ENCODE data around the gene NDUFA8.

NDUFA8 gene

DNA sequence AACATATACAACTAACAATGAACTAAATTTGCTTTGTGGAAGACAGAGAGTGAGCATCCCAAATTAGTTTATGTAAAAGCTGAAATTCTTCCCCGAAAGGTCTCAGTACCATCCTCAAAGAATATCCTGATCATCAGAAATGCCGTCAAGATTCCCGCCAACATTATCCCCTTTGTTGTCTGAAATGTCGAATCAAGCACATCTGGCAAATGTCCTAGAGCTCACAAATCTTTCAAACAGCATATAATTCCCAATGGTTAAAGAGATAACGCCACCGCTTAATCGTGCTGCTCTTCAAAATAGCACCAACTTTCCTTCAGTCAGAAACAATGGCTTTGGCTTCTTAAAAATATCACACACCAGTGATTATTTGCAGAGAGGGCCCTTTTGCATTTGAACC lies 23.9 kb upstream of the NDUFA8 start:
- DNase-seq: no peak

DNA sequence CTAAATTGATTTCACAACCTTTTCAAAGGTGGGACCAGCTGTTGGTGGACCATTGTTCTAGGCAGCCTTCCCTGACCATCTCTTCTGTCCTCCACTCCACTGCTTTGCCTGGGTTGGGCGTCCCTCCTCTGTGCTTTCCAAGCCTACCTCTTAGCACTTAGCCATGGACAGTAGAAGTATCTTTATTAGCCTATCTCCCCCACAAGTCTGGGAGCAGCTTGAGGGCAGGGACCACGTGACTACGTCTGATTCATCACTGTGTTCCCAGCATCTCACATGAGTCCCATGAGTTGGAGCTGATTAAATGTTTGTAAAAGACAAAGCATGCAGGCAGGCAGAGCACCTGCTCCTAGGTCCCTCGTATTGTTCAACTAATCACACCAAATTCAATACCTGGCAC lies 21.1 kb upstream of the NDUFA8 start:
- no peak for DNase-seq

DNA sequence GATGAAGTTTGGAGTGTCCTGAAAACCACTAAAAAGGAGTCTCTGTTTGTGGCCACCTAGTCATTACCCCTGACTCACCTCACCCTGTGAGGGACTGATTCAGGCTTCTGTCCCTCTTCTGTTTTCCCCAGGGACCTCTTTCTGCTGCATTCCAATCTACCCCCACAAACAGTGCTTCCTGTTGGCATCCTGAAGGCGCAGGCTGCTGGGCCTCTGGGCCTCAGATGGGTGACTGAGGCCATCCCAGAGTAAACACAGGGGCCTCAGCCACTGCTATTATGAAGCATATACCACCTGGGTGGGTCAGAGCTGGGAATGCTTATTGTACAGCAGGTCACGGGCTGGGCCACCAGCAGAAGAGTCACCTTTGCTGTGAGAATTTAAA lies 20.1 kb upstream of the NDUFA8 start:
- no peak for DNase-seq

DNA sequence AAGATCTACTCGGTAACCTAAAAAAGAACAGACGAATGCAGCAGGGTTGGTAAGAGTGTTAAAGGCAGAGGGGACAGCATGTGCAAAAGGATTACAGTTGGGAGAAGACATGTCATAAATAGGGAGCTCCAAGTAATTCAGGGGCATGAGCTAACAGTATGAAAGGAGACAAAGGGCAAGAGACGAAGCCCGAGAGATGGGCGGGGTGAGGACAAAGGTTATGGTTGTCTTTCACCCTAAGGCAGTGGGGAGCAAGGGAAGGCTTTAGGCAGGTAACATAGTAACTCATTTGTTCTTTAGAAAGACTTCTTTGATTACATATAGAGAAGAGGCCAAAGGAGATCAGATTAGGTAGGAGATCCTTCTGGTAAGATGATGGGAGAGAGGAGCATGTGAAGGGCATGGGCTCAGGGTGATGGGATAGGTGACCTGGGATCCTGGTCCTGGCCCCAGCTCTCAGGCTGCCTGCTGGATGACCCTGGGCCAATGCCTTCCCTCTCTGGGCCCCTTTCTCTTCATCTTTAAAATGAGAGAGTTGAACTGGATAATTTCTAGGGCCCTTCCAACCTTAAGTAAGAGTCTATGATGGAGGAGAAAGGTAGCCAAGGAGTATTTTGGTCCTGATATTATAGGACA lies 19.6 kb upstream of the NDUFA8 start:
- no peak for DNase-seq

DNA sequence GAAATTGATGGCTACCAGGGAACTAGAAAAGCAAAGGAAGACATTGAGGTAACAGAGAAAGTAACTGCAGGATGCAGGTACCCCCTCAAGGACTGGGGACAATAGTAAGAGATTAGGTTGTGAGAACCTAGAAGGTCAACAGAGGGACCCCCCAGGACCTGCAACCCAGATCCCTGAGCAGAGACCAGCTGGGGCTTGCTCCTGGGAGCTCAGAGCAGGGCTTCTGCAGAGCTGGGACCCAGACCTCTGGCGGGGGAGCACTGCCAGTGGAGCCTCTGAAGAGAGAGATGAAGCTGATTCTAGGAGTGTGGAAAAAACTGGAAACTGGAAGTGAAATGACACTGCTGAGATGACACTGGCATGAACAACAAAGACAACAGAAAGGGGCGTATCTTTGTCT lies 17.3 kb upstream of the NDUFA8 start:
- DNase-seq: no peak

DNA sequence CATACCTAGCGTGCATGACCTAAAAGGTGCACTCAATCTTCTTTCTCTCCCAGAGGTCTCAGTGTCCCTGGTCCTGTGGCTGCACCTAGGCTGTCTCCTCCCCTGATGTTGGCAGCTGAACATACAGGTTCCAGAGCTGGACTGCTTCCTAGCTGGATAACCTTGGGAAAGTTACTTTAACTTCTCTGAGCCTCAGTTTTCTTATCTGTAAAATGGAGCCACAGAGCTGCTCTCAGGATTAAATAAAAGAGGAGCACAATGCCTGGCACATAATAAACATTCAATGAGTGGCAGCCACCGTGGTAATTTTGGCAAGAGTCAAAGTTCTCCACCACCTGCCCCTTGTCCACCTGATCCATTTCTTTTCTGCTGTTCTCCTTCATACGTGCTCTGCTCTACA lies 14.1 kb upstream of the NDUFA8 start:
- DNase-seq: no peak

DNA sequence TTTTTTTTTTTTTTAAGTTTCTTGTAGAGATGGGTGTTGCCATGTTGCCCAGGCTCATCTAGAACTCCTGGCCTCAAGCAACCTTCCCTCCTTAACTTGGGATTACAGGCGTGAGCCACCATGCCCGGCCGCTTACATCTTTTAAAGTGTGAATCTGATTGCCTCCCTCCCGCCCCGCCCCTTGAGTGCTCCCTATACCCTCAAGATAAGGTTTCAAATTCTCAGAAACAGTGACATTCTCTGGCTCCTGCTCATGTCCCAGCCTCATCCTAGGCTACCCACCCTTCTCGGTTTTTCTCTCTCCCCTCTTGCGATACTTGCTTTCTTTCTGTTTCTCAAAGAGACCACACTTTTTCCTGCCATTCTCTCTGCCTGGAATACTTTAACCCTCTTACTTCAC lies 12.6 kb upstream of the NDUFA8 start:
- no peak for DNase-seq

DNA sequence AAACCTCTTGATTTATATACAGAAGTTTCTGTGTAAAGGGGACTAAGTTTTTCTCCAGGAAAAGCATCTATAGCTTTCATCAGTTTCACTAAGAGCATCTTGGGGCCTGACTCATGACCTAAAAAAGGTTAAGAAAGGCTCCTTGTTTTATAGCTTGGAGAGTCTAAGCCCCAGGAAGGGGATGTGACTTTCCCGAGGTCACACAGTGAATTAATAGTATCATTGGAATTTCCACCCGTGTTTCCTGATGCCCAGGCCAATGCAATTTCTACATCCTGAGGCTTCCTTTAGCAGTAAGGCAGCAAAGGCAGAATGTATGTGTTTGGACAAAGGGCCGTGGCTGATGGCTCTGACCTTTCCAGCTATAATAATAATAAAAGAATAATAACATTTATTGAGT lies 8.8 kb upstream of the NDUFA8 start:
- no peak for DNase-seq

DNA sequence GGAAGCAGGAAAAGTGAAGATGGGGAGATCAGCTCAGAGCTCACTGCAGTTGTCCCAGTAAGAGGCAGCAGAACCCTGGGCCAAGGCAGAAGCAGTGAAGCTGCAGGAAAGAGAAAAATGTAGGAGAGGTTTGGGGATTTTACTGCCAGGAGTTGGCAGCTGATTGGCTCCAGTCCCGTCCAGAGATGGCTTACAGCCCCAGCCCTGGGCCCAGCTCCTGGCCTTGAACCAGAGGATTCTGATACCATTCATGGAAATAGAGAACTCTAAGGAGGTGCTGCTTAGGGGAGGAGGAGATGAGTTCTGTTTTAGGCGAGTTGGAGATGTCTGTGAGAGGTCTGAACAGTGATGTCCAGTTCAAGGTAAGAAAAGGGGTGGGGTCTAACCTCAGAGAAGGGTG lies 4.7 kb upstream of the NDUFA8 start:
- DNase-seq: no peak

DNA sequence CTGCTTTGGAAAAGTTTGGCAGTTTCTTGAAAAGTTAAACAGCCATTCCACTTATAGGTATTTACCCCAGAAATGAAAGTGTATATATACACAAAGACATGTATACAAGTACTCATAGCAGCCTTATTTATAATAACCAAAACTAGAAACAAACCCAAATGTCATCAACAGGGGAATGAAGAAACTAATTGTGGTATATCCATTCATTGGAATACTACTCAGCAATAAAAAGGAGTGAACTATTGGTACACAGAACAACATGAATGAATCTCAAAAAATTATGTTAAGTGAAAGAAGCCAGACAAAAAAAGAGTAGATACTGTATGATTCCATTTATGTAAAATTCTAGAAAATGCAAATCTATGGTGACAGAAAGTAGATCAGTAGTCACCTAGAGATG lies 2.8 kb upstream of the NDUFA8 start:
- no peak for DNase-seq

DNA sequence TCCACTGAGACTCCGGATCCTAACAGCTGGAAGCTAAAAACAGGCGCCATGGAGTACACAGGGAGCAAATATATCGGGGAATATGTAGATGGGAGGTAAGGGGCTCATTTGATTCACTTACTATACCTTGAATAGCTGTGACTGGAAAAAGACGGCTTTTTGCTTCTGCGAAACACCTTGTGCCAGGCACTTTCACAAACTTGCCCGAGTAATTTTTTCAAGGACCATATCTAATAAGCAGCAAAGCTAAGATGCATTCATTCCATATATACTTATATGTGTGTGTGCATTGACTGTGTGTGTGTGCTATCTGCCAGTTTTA lies 307 bp upstream of the NDUFA8 start:
- no peak for DNase-seq

DNA sequence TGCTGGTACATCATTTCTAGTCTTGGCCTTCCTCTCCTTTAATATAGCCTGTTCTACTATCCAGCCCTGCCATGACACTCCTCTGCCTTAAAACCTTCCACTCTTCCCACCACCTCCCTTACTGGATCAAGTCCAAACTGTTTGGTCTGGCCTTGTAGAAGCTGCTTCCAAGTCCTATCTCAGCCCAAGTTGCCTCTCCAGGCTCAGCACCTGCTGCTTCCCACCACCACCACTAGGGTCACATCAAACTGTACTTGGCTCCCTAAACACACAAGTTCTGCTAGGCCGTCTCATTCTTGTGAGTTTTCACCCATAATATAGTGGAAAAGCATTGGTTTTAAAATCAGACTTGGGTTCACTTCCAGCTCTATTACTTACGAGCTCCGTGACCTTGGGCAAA lies 1.4 kb downstream of the NDUFA8 start:
- no peak for DNase-seq

DNA sequence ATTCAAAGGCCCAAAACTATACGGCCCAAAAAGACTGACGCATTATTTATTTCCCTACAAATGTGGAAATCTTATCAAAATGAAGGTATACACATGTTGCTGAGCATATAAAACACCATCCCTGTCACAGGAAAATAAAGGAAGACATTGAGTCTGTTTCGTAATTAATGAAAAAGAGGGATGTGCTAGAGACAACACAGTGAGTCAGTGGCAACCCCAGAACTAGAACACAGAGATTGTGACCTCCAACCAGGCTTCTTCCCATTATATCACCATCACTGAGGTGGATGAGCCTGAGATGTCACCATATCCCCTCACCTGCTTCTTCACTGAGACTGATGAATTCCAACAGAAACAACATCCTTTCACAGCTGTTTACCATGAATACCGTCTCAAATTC lies 3.8 kb downstream of the NDUFA8 start:
- DNase-seq: no peak

DNA sequence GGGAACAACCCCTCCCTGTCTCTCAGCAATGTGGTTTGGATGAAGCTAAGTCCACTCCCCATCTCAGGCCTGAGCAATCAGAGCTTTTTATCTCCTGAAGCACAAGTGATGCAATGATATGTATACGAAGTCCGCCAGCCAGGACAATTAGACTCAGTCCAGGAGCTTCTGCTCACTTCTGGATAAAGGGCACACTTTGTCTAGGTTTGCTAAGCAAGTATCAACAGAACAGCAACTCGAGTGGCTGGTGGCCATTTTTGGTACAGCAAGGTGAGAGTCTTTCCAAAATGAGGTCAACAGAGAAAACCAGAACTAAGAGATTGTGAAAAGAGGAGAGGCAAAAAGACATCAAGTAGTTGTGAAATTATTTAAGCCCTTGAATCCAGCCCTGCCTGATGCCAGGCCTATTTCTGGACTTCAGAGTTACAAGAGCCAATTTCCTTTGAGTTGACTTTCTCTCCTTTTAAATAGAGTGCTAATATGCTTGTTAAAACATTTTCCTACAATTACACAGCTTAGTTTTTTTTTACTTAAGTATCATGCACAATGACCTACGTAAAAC lies 8.2 kb downstream of the NDUFA8 start:
- no peak for DNase-seq

DNA sequence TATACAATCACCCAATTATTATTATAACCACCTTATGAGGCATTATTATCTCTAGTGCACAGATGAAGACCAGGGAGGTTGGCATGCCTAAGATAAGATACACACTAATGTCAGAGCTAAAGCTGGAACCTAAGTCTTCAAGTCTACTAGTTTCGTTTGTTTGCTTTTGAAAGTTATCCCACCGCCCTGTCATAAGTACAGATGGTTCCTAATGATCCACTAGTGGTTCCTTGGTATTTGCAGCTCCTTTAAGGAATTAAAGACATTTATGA lies 14.1 kb downstream of the NDUFA8 start:
- DNase-seq: no peak

DNA sequence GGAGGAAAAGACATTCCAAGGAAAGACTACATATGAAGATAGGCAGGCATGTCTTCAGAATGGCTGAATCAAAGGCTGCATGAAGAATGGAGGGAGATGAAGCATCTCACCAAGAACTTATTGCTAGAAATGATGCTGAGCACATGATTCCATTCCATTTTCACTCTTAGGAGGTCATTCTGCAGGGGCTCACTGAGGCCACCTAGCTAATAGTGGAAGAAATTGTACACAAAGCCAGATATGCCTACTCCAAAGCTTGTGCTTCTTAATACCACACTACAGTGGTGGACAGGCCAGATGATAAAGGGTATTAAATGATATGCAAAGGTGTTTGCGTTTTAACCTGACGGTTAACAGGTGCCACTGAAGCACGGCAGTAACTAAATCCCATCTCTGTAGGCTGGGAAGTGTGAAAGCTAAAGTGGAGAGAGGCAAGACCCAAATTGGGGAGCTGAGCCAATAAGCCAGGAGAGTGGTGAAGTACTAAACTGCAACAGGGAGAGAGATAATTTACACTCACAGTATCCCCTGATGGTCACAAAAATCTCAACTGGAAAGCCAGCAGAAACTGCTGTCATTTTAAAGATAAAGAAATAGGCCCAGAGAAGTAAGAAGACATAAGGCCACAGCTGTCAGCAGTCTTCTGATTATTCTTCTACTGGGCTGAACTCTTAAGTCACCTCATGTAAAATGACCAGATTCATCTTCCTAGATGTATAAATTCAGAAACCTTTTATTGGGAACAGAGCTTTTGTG lies 14.6 kb downstream of the NDUFA8 start:
- DNase-seq: no peak

DNA sequence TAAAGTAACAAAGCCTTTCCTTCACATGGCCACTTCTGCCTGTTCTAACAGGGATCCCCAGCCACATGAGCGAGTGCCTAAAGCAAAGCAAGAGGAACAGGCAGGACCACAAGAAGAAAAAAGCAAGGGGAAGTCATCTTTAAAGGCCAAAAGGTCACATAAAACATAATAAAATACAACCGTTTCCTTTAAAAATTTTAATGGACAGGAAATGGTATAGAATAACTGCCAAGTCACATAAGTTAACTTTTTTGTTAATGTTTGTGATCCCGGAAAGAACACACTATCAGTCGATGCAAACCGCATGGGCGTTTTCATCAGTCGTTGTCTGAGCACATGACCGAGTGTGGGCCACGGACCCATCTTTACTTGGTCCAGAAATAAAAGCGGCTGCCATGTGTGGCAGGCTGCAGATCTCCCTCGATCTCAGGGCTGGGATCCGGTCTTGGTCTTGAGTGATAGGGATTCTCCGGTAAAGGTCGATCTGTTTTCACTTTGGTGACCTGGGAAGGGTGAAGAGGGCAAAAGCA lies 15.6 kb downstream of the NDUFA8 start:
- no peak for DNase-seq

DNA sequence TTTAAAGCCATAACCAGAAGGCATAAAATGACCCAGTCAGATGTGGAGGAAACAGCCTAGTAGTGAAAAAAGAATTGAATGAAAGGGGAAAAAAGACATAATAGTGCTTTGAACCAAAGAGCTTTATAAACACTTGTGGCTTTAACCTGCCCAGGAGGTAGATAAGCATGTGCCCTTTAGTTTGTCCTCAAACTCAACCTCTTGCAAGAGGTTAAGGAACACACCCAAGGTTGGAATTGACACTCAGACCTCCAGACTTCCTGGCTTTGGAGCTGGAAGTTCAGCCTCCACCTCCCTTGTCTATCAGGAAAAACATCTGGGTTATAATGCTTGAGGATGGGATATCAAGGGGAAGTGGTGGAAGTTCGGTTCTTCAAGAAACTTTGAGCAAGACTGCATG lies 16.3 kb downstream of the NDUFA8 start:
- DNase-seq: no peak

DNA sequence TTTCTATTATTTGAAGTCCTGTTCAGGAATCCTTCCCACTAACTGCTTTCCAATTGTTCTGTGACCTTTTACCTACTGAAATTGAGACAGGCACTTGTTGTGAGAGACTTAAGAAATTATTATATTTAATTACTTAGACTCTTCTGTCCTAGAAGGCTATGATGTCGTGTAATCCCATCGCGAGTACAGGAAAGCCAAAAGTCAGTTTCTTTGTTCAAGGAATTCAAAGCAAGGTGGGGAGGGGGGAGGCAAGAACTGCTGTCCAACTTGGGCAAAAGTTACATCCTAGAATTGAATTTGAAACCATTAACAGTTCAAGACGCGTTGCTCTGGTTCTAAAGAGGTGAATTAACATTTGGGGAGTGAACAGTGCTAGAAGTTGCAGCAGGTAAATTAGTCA lies 17.9 kb downstream of the NDUFA8 start:
- DNase-seq: no peak

DNA sequence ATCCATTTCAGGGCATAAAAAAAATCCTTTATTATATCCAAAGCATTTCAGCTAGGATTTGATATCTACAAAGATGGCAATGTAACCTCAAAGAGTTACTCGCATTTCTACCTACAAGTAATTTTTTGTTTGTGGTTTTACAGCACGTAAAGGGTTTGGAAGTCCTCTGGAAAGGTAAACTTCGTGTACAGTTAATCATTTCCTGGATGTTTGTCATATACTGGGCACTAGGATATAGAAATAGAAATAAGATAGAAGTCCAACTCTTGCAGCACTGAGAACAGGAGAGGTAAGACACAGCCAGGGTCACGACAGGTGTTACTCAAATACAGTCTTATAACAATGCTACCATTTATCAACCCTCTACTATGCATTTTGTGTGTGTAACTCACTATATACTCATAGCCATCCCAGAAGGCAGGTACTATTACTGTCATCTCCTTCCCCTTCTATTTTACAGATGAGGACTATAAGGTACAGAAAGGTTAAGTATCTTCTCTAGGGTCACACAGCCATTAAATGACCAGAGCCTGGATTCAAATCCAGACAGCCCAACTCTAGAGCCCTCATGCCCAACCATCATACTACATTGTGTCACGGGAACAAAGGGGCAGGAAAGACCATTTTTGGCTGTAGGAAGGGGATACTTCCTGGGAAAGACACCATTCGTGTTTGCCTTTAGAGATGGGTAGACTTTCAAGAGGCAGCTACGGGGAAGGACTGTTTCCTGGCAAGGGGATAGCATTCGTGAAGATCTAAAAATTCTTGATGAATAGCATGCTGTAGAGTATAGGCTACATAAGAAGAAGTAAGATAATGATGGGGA lies 19.0 kb downstream of the NDUFA8 start:
- DNase-seq: no peak

DNA sequence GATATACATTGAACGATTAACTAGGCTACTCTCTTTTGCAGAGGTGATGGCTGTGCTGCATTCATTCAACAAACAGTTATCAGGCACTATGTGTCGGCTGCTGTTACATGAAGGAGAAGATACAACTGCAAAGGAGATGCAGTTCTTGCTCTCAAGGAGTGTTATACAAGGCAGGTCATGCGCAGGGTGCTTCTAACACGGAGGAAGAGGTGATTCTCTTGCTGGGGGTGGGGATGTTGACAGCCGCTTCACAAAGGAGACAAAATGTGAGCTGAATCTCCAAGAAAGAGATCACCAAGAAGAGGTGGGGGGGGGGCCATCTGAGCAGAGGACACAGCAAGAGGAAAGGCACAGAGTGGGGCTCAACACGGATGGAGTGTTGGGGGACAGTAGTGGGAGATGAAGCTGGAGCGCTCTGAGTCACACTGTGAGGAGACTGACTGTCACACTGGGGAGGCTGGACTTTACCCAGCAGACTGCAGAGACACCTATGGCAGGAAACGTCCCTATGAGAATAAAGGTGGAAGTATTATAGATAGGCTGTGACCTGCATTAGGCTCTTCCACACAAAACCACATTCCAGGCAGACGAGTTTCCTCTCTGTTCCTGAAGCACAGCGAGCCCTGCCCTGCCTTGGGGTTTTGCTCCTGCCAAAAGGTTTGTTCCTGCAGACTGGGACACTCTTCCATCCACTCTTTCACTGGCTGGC lies 20.9 kb downstream of the NDUFA8 start:
- no peak for DNase-seq

DNA sequence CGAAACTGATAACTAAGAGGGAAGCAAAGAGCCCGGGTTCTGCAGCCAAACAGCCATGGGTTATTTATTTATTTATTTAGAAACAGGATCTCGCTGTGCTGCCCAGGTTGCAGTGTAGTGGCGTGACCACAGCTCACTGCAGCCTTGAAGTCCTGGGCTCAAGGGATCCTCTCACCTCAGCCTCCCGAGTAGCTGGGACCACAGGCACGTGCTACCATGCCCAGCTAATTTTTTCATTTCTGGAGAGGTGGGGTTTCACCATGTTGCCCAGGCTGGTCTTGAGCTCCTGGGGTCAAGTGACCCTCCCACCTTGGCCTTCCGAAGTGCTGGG lies 24.1 kb downstream of the NDUFA8 start:
- no peak for DNase-seq

DNA sequence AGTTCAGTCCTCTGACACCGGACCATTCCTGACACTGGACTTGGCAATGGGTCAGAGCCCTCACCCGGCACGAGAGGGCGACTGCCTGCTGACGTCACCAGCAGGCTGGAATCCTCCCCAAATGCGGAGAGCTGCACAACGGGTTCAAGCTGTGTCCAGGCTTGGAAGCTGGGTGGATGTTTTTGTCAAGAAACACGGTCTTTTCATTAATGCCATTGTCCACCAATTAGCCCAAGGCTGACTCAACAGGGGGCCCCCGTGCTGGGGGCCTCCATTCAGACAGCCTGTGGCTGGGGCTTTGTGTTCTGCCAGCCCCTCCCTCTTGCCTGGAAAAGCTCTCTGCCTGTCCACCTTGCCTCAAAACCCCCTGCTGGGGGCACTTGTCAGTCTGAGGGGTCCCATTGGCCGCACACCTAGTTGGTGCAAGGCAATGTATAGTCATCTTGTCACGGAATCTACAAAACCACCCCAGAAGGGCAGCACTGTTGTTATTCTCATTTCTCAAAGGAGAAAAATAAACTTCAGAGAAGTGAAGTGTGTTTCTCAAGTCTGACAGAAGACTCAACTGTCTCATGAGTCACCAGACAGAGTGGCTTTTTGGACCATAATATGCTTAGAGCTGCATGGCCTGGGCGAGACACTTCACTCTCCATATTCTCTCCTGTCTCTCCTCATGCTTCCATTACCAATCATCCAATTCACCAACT lies 24.6 kb downstream of the NDUFA8 start:
- no peak for DNase-seq
